Activated CD4-positive, alpha-beta T cell treated with anti-CD3 and anti-CD28 coated beads for 24 hours (primary cell): Measurements from ENCODE around the gene BAG3.
"Not testable (repeated sequence)": the region's sequence is repeated elsewhere in the genome, so short reads cannot be mapped to it uniquely, and the experiment has no call there.

Experiments used
- DNase-seq, 2 donors: peaks; one replicate each; pipeline ENCODE4 v3.0.0-alpha.2; 2020; ENCODE audit warnings: low read depth in 2 of 2

Gene BAG3

GRCh38 chr10:119693262-119693957 is 42.2 kb downstream of the BAG3 start:
- no peak for DNase-seq

GRCh38 chr10:119694608-119695007 is 43.4 kb downstream of the BAG3 start:
- DNase-seq = no peak

- no peak for DNase-seq
Observed at GRCh38 chr10:119700321-119700954, 49.3 kb downstream of the BAG3 start.

- DNase-seq = no peak
Observed at GRCh38 chr10:119701861-119702260, 50.7 kb downstream of the BAG3 start.

- DNase-seq = no peak
Observed at GRCh38 chr10:119702583-119702982, 51.4 kb downstream of the BAG3 start.

- no peak for DNase-seq
Observed at GRCh38 chr10:119703903-119704508, 52.8 kb downstream of the BAG3 start.

DNA sequence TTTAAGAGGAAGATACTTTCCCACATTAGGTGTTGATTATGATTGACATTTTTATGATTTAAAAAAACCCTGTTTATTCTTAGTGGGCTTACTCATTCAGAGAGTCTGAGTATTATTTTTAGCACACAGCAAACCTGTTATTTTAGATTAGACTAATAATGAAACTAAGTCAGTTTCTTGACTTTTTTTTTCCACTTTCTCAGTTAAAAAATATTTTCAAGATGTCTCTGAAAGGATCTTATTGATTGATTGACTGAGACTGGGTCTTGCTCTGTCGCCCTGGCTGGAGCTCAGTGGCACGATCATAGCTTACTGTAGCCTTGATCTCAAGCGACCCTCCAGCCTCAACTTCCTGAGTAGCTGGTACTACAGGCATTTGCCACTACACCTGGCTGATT is 54.3 kb downstream of the BAG3 start:
- DNase-seq = no peak

- DNase-seq = no peak
Observed at GRCh38 chr10:119706521-119707278, 55.5 kb downstream of the BAG3 start.

DNA sequence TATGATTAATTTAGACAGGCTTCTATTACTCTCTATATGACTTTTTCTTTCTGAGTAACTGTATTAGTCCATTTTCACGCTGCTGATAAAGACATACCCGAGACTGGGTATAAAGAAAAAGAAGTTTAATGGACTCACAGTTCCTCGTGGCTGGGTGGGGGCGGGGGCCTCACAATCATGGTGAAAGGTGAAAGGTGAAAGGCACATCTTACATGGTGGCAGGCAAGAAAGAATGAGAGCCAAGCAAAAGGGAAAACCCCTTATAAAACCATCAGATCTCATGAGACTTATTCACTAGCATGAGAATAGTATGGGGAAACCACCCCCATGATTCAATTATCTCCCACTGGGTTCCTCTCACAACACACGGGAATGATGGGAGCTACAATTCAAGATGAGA is 56.2 kb downstream of the BAG3 start:
- DNase-seq = not testable (repeated sequence)

GRCh38 chr10:119710935-119711334 is 59.8 kb downstream of the BAG3 start:
- DNase-seq = not testable (repeated sequence)

DNA sequence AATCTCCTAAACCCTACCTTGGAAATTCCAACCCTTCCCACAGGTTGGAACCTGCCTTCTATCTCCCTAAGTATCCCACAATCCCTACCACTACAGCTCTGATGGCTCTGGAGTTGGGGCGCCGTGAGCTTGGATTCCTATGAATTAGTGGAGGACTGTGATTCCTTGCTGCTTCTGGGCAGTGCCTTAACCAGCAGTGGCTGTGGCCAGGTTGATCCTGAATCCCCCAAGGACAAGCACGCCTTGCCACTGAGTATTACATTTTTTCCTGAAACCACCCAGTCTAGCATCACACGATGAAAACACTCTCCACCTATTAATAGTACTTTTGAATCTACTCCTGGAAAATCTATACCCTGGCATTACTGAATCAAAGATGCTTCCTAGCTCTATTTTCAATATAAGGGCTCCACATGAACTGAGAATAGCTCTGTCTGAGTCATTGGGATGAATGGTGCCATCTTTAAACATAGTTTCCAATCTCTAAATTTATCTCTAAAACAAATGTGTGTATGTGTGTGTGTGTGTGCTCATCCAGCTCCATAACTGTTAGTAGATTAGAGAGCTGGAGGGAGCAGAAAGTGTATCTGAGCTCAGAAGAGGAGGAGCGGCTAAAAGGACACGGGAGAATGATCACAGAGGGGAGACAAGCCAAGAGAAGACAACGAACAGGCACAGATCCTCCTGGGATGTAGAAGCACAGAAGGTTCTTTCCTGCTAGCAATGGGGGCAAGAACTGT is 62.7 kb downstream of the BAG3 start:
- no peak for DNase-seq

GRCh38 chr10:119714484-119714816 is 63.3 kb downstream of the BAG3 start:
- DNase-seq = no peak

DNA sequence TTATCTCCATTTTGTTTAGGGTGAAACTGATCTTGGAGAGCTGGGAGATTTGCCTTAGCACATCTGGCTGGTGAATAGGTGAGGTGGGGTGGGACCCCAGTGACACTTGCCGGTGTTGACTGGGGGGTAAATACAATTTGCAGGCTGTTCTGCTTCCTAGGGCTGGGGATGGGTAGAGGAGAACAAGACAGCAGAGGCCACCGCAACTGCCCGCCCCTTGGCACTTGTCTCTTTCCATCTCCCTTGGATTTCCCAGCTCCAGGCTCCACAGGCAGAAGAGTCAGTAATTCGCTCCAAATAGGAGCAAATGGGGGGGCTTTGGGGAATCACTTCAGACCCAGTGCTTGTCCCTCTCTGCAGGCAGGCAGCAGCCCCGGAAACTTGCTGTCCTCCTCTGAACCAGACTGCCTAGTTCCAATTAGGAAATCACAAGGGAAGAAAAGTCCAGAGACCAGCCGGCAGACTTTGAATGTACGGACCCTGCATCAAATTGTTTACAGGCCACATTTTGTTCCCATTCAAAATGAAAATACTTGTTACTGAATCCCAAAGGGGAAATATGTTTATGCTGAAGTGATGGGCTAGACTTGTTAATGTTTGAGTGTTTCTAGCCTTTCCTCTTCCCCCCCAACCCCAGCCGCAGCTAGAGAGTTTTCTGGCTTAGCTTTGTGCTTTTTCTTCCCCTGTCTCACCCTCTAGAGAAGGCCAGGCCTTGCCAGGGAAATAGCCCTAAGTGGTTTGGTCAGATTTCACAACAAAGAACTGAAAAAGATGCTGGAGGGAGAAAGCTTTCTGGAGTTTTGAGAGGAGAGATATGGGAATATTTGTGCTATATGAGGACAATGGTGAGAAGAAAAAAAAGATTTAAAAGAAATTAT is 64.7 kb downstream of the BAG3 start:
- no peak for DNase-seq

DNA sequence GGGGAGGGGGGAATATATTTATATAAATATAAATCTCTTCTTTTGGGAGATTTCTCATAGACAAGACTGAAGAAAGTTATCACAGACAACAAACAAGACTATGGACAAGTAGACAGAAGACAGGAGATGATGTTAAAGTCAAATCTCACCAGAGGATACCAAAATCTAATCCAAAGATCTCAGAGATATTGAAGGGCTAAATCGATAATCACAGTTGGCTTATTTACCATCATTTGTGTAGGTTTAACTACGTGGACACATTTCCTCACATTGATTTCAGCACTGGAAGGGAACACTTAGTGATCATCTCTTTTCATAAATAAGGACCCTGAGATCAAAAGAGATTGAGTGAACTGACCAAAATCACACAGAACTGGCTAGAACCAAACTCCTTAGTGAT is 72.0 kb downstream of the BAG3 start:
- DNase-seq = no peak

- no peak for DNase-seq
Observed at GRCh38 chr10:119723624-119724023, 72.4 kb downstream of the BAG3 start.

GRCh38 chr10:119724593-119725516 is 73.7 kb downstream of the BAG3 start:
- no peak for DNase-seq

DNA sequence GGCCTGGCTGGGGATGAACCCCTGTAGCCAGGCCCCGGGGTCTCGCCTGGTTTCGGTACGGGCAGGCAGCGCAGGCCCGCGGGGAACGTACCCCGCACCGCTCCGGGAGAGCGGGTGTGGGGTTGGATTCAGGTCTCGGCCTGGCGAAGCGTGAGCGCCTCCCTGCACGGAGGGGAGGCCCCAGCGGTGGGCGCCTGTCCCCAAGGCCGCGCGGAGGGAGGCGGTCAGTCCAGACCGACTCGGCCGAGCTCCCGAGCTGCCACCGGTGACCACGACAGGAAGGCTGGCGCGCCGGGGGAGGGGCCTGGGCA is 74.3 kb downstream of the BAG3 start:
- no peak for DNase-seq

- peak; percentile 99 to 100 for DNase-seq
Observed at GRCh38 chr10:119725828-119726675, 74.9 kb downstream of the BAG3 start, which contains the start of gene INPP5F. INPP5F (plus strand) TSS chr10:119726050; CDS start chr10:119726263, 213 bp downstream.

- no peak for DNase-seq
Observed at GRCh38 chr10:119726676-119727261, 75.6 kb downstream of the BAG3 start.
